ENCODE results near the gene EPO. TPM values are rescaled to one million over a fixed set of nuclear protein-coding genes. Genes with fewer than 3 reads are reported as not detected.

The EPO gene
- polyA plus RNA-seq, 1 donor (not counting 4 experiments of a cell fraction or from before 2014, with no cell fraction given), result 0.35 TPM

GRCh38 chr7:100686201-100686821 is 34.0 kb upstream of the EPO start:
- Histone ChIP-seq H3K36me3 (ENCODE audit: control insufficient read depth in 2 of 2, extremely low read depth in 1 of 2, insufficient read depth in 2 of 2, low read length in 2 of 2) (peaks cover 14 to 25% of the 10 kb centered on the region in 2 experiments), H3K9me3 (ENCODE audit: control insufficient read depth, low read depth, low read length) (no peaks in the 10 kb centered on the region), H3K4me2 (ENCODE audit: control insufficient read depth, extremely low read depth, insufficient read depth, low read depth, low read length) (no peak overlapping the region), H3K79me2 (ENCODE audit: control insufficient read depth, insufficient read depth, low read length) (peaks cover 27% of the 10 kb centered on the region), H3K27ac (ENCODE audit: control insufficient read depth, insufficient read depth, low read length) (no peak overlapping the region), H2AFZ (ENCODE audit: control insufficient read depth, low read length) (no peak overlapping the region), H3K4me3 (ENCODE audit: control insufficient read depth in 2 of 3, extremely low read depth in 1 of 3, insufficient read depth in 2 of 3, low read depth in 1 of 3, low read length in 3 of 3) (no peak overlapping the region), H3K4me1 (ENCODE audit: control insufficient read depth, extremely low read depth, insufficient read depth, low read length) (no peaks in the 10 kb centered on the region), H3K27me3 (ENCODE audit: control insufficient read depth, extremely low read depth, insufficient read depth, low read length) (no peaks in the 10 kb centered on the region), H3K9ac (ENCODE audit: control insufficient read depth, extremely low read depth, insufficient read depth, low read length) (no peak overlapping the region), H3K9me1 (ENCODE audit: control insufficient read depth, extremely low read depth, insufficient read depth, low read length) (no peaks in the 10 kb centered on the region), H4K20me1 (ENCODE audit: control insufficient read depth, extremely low read depth, insufficient read depth, low read length) (peaks cover 8% of the 10 kb centered on the region)
- no peak for FAIRE-seq
- dilution Hi-C loops (cut with MboI; ENCODE audit: extremely low pct_ligation_motif_present, low sequenced_read_pairs), result no loop called here
- DNase-seq (ENCODE audit: low read depth, low spot score), result no peak
- TF ChIP-seq EZH2 (IDR thresholded peaks at IDR 0.05; ENCODE audit: low read length), result no peak
- TF ChIP-seq CTCF (optimal IDR thresholded peaks at IDR 0.05 in 1 of 3, IDR thresholded peaks at IDR 0.05 in 1 of 3, conservative IDR thresholded peaks at IDR 0.05 in 1 of 3; ENCODE audit: extremely low read depth in 1 of 3, insufficient read depth in 2 of 3, low read length in 3 of 3), result no peak

GRCh38 chr7:100686822-100687211 is 33.5 kb upstream of the EPO start:
- dilution Hi-C loops (cut with MboI; ENCODE audit: extremely low pct_ligation_motif_present, low sequenced_read_pairs), result no loop called here
- Histone ChIP-seq H3K27me3 (ENCODE audit: control insufficient read depth, extremely low read depth, insufficient read depth, low read length) (no peaks in the 10 kb centered on the region), H3K4me3 (ENCODE audit: control insufficient read depth in 2 of 3, extremely low read depth in 1 of 3, insufficient read depth in 2 of 3, low read depth in 1 of 3, low read length in 3 of 3) (no peak overlapping the region), H3K27ac (ENCODE audit: control insufficient read depth, insufficient read depth, low read length) (no peak overlapping the region), H3K4me1 (ENCODE audit: control insufficient read depth, extremely low read depth, insufficient read depth, low read length) (peaks cover 2% of the 10 kb centered on the region), H3K36me3 (ENCODE audit: control insufficient read depth in 2 of 2, extremely low read depth in 1 of 2, insufficient read depth in 2 of 2, low read length in 2 of 2) (peaks cover 14 to 22% of the 10 kb centered on the region in 2 experiments), H3K79me2 (ENCODE audit: control insufficient read depth, insufficient read depth, low read length) (peaks cover 32% of the 10 kb centered on the region), H4K20me1 (ENCODE audit: control insufficient read depth, extremely low read depth, insufficient read depth, low read length) (peaks cover 13% of the 10 kb centered on the region), H3K9me3 (ENCODE audit: control insufficient read depth, low read depth, low read length) (no peaks in the 10 kb centered on the region), H2AFZ (ENCODE audit: control insufficient read depth, low read length) (no peak overlapping the region), H3K4me2 (ENCODE audit: control insufficient read depth, extremely low read depth, insufficient read depth, low read depth, low read length) (no peak overlapping the region), H3K9me1 (ENCODE audit: control insufficient read depth, extremely low read depth, insufficient read depth, low read length) (no peaks in the 10 kb centered on the region), H3K9ac (ENCODE audit: control insufficient read depth, extremely low read depth, insufficient read depth, low read length) (no peak overlapping the region)
- no peak for FAIRE-seq
- no peak for TF ChIP-seq EZH2 (IDR thresholded peaks at IDR 0.05; ENCODE audit: low read length)
- DNase-seq (ENCODE audit: low read depth, low spot score), result no peak

- Histone ChIP-seq H3K4me3 (ENCODE audit: control insufficient read depth in 2 of 3, extremely low read depth in 1 of 3, insufficient read depth in 2 of 3, low read depth in 1 of 3, low read length in 3 of 3) (no peak overlapping the region), H3K4me2 (ENCODE audit: control insufficient read depth, extremely low read depth, insufficient read depth, low read depth, low read length) (no peak overlapping the region), H4K20me1 (ENCODE audit: control insufficient read depth, extremely low read depth, insufficient read depth, low read length) (peaks cover 14% of the 10 kb centered on the region), H3K36me3 (ENCODE audit: control insufficient read depth in 2 of 2, extremely low read depth in 1 of 2, insufficient read depth in 2 of 2, low read length in 2 of 2) (peaks cover 14 to 22% of the 10 kb centered on the region in 2 experiments), H2AFZ (ENCODE audit: control insufficient read depth, low read length) (no peak overlapping the region), H3K4me1 (ENCODE audit: control insufficient read depth, extremely low read depth, insufficient read depth, low read length) (peaks cover 6% of the 10 kb centered on the region), H3K27ac (ENCODE audit: control insufficient read depth, insufficient read depth, low read length) (no peak overlapping the region), H3K27me3 (ENCODE audit: control insufficient read depth, extremely low read depth, insufficient read depth, low read length) (no peaks in the 10 kb centered on the region), H3K9me3 (ENCODE audit: control insufficient read depth, low read depth, low read length) (no peaks in the 10 kb centered on the region), H3K79me2 (ENCODE audit: control insufficient read depth, insufficient read depth, low read length) (peaks cover 36% of the 10 kb centered on the region), H3K9me1 (ENCODE audit: control insufficient read depth, extremely low read depth, insufficient read depth, low read length) (no peaks in the 10 kb centered on the region), H3K9ac (ENCODE audit: control insufficient read depth, extremely low read depth, insufficient read depth, low read length) (no peak overlapping the region)
- DNase-seq (ENCODE audit: low read depth, low spot score), result no peak
- no peak for FAIRE-seq
- no peak for TF ChIP-seq EZH2 (IDR thresholded peaks at IDR 0.05; ENCODE audit: low read length)
- no peak for TF ChIP-seq CTCF (optimal IDR thresholded peaks at IDR 0.05 in 1 of 3, IDR thresholded peaks at IDR 0.05 in 1 of 3, conservative IDR thresholded peaks at IDR 0.05 in 1 of 3; ENCODE audit: extremely low read depth in 1 of 3, insufficient read depth in 2 of 3, low read length in 3 of 3)
- dilution Hi-C loops (cut with MboI; ENCODE audit: extremely low pct_ligation_motif_present, low sequenced_read_pairs), result no loop called here
These were observed 33.0 kb upstream of the EPO start for GRCh38 chr7:100687261-100687660.
